ENCODE measurements around the gene TANC1.

DNA sequence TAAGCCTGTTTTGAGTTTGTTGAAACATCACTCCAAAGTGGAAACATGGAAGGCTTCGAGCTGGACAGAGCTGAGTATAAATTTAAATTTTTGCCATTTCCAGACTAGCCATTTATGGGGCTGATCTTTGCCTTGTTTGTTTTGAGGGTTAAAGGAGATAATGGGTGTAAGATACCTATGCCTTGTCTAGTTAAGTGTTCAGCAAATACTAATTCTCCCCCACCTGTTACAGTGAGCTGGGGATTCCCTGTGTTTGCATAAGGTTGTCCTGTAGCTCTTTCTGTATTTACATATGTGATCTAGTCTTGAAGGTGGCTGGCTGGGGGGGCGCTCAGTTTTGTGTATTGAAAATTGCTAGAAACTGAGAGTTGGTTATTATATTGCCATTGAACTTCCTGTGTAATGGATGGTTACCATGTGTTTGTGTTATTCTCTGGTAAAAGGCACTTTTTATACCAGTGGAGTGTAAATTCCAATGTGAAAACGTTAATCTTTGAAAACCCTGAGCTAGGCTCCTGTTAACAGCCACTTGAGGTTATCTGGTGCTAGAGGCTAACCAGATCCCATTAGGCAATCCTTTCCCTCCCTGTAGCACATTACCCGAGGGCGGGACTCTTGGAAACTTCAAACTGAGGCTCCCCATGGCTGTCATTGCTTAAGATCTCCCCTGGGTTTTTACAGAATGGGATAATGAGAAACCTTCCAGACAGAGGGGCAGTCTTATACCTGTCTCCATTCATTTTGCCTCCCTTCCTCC lies 26.7 kb downstream of the TANC1 start:
- TF ChIP-seq POLR2AphosphoS5 (IDR thresholded peaks at IDR 0.05) = peak in 1 of 3 donors; percentile 21
- TF ChIP-seq POLR2A (IDR thresholded peaks at IDR 0.05) = no peak
- TF ChIP-seq, protein P1, sequence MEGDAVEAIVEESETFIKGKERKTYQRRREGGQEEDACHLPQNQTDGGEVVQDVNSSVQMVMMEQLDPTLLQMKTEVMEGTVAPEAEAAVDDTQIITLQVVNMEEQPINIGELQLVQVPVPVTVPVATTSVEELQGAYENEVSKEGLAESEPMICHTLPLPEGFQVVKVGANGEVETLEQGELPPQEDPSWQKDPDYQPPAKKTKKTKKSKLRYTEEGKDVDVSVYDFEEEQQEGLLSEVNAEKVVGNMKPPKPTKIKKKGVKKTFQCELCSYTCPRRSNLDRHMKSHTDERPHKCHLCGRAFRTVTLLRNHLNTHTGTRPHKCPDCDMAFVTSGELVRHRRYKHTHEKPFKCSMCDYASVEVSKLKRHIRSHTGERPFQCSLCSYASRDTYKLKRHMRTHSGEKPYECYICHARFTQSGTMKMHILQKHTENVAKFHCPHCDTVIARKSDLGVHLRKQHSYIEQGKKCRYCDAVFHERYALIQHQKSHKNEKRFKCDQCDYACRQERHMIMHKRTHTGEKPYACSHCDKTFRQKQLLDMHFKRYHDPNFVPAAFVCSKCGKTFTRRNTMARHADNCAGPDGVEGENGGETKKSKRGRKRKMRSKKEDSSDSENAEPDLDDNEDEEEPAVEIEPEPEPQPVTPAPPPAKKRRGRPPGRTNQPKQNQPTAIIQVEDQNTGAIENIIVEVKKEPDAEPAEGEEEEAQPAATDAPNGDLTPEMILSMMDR (IDR thresholded peaks at IDR 0.05) = no peak

Measured in transverse colon (tissue), 4 donors.